Testis (tissue), 3 donors: ENCODE results near the gene LRRTM4. TPM values are rescaled to one million over a fixed set of nuclear protein-coding genes. Genes with fewer than 3 reads are reported as not detected.

ENCODE experiments used
- DNase-seq: peaks from one replicate; pipeline ENCODE4 v3.0.0-alpha.2; 2019
- H3K27ac ChIP-seq, 2 donors: fragments of 200-600 bp; sonication (generic); one replicate each; pipeline ENCODE4 v1.5.1; 2019
- H3K27me3 ChIP-seq: fragments of 200-600 bp; sonication (generic); one replicate; pipeline ENCODE4 v1.5.1; 2019
- H3K36me3 ChIP-seq: fragments of 200-600 bp; sonication (generic); one replicate; pipeline ENCODE4 v1.5.1; 2017; ENCODE audit warnings: low read depth; ENCODE audit errors: missing control alignments
- H3K4me1 ChIP-seq: fragments of 200-600 bp; sonication (generic); one replicate; pipeline ENCODE4 v1.5.1; 2019
- H3K4me3 ChIP-seq, 2 donors: fragments of 200-600 bp; sonication (generic); one replicate each; pipeline ENCODE4 v1.5.1; 2017 to 2019
- H3K9me3 ChIP-seq: fragments of 200-600 bp; sonication (generic); one replicate; pipeline ENCODE4 v1.5.1; 2017
- POLR2A ChIP-seq: fragments of 450-650 bp; IDR thresholded peaks from one replicate; pipeline ENCODE4 v1.6.1; 2017; ENCODE audit warnings: antibody characterized with exemption, mild to moderate bottlenecking, moderate library complexity
- WGBS, 2 donors: methylation state at CpG; one replicate each; pipeline ENCODE4 v1.1.5; 2018; 5-methylcytosine and 5-hydroxymethylcytosine counted together
- intact Hi-C: fragments of 100-400 bp; cut with DNase I; formaldehyde crosslinking; loops from one replicate; pipeline ENCODE4 v1.15.1; 2023; ENCODE audit warnings: low total_unique reads
- polyA plus RNA-seq: library from polyadenylated mRNA; stranded (reverse); fragments of 350-450 nt; fragmentation: Illumina TruSeq; extraction: RNeasy Lipid Tissue Mini Kit (QIAGEN cat#74804); gene quantifications from one replicate; pipeline ENCODE4 v1.2.3, GENCODE V29; 2014; ENCODE audit warnings: low read depth, low replicate concordance; ENCODE audit not compliant: insufficient read depth
- total RNA-seq, 2 donors: library from RNA; depleted of rRNA; stranded (reverse); fragments of >200 nt; gene quantifications; one replicate each; pipeline ENCODE4 v1.2.3, GENCODE V29; 2016
- TF ChIP-seq, protein P1 (sequence below), 3 experiments: fragments of 450-650 bp in 2 of 3; fragments of 200-600 bp in 1 of 3; sonication (generic) in 1 of 3; IDR thresholded peaks; one replicate each; pipeline ENCODE4 v1.5.1; 2016 to 2019; ENCODE audit warnings: antibody characterized with exemption in 3 of 3, mild to moderate bottlenecking in 2 of 3, moderate library complexity in 1 of 3

LRRTM4 gene
- total and polyA plus RNA-seq, 3 donors from 2014 or later, result 0.08 to 0.19 (median 0.13) TPM

DNA sequence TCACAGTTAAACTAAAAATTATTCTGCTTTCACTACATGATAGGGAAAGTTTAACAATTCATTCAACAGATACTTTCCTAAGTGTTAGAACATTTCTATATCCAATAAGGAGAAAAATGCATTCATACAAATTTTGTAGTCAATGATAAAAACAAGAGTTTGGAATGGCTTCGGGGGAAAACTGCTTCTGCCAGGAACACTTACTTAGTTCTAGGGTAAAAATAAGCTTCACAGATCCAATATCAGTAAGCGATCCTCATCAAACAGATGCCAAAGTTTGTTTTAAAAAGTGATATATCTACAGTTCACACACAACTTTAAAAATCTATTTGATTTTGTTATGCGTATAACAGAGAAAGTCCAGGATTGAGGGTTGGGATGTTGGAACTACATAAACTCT is 199.7 kb downstream of the LRRTM4 start:
- intact Hi-C loops, result no loop called here
- no peaks in the 10 kb centered on the region for H3K9me3 ChIP-seq
- 80 to 86% methylated on average over 3 of the region's 3 CpGs for WGBS, 2 donors
- H3K27me3 ChIP-seq, result no peaks in the 10 kb centered on the region
- TF ChIP-seq, protein P1, sequence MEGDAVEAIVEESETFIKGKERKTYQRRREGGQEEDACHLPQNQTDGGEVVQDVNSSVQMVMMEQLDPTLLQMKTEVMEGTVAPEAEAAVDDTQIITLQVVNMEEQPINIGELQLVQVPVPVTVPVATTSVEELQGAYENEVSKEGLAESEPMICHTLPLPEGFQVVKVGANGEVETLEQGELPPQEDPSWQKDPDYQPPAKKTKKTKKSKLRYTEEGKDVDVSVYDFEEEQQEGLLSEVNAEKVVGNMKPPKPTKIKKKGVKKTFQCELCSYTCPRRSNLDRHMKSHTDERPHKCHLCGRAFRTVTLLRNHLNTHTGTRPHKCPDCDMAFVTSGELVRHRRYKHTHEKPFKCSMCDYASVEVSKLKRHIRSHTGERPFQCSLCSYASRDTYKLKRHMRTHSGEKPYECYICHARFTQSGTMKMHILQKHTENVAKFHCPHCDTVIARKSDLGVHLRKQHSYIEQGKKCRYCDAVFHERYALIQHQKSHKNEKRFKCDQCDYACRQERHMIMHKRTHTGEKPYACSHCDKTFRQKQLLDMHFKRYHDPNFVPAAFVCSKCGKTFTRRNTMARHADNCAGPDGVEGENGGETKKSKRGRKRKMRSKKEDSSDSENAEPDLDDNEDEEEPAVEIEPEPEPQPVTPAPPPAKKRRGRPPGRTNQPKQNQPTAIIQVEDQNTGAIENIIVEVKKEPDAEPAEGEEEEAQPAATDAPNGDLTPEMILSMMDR (IDR thresholded peaks at IDR 0.05), result no peak
- no peak for TF ChIP-seq POLR2A
- no peak for DNase-seq
- H3K4me1 ChIP-seq, result no peaks in the 10 kb centered on the region
- H3K36me3 ChIP-seq, result no peaks in the 10 kb centered on the region
- no peak overlapping the region for H3K27ac ChIP-seq
- H3K4me3 ChIP-seq, result no peak overlapping the region

DNA sequence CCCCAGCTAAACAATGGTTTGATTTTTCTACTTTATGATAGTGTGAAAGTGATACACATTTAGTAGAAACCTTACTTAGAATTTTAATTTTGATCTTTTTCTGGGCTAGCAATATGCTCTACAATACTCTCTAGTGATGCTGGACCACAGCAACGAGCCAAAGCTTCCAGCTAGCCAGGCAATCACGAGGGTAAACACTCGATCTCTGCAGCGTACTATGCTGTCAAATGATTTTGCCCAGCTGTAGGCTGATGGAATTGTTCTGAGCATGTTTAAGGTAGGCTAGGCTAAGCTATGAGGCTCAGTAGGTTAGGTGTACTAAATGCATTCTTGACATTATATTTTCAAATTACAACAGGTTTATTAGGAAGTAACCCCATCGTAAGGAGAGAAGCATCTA is 207.5 kb downstream of the LRRTM4 start:
- Histone ChIP-seq H3K36me3 (no peaks in the 10 kb centered on the region), H3K4me1 (no peaks in the 10 kb centered on the region), H3K27ac (no peak overlapping the region), H3K27me3 (no peaks in the 10 kb centered on the region), H3K9me3 (no peaks in the 10 kb centered on the region), H3K4me3 (no peak overlapping the region)
- intact Hi-C loops, result no loop called here
- TF ChIP-seq, protein P1 (IDR thresholded peaks at IDR 0.05), result no peak
- TF ChIP-seq POLR2A, result no peak
- 48 to 56% methylated on average over 5 of the region's 5 CpGs for WGBS, 2 donors
- DNase-seq, result no peak

DNA sequence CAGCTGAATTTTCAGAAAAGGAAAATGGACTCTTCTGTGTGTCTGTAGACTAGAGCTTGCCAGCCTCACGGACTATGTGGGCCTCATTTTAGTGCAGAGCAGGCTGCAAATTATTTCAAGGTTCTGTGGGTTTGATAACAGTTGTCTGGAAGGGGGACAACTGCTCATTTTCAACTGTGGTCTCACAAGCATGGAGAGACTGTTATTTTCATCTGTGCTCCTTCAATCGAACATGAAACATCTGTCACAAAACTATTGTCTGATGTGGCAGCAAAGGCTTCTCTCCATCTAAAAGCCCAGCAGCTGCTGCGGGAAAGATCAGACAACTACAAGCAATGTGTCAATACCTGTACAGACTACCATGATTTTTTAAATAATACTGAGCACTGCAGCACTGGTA is 211.8 kb downstream of the LRRTM4 start:
- H3K27ac ChIP-seq, result no peak overlapping the region
- no peak for DNase-seq
- no peak for TF ChIP-seq POLR2A
- TF ChIP-seq, protein P1 (IDR thresholded peaks at IDR 0.05), result no peak
- no peaks in the 10 kb centered on the region for H3K4me1 ChIP-seq
- WGBS, 2 donors, result 37 to 43% methylated on average over 3 of the region's 3 CpGs
- H3K36me3 ChIP-seq, result no peaks in the 10 kb centered on the region
- no peaks in the 10 kb centered on the region for H3K9me3 ChIP-seq
- intact Hi-C loops, result no loop called here
- H3K4me3 ChIP-seq, result no peak overlapping the region
- H3K27me3 ChIP-seq, result no peaks in the 10 kb centered on the region

DNA sequence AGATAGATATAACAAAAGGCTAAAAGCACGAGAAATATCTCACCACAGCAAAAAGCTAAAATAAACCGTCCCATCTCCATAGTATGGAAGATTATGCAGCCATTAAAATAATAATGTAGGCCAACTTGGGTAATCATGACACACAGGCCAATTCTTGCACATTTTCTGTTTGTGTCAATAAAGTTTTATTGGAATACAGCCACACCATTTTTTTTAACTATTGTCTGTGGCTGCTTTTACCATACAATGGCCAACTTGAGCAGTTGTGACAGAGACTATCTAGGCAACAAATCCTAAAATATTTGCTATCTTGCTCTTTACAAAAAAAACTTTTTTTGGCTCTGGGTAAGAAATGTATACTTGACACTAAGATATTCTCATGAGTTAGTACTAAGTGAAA is 212.5 kb downstream of the LRRTM4 start:
- TF ChIP-seq POLR2A, result no peak
- TF ChIP-seq, protein P1 (IDR thresholded peaks at IDR 0.05), result no peak
- WGBS, 2 donors, result 74 to 95% methylated on average over 2 of the region's 2 CpGs

GRCh38 chr2:77301441-77301840 is 220.7 kb downstream of the LRRTM4 start:
- DNase-seq, result no peak
- no peak overlapping the region for H3K27ac ChIP-seq
- no peaks in the 10 kb centered on the region for H3K4me1 ChIP-seq
- no peaks in the 10 kb centered on the region for H3K9me3 ChIP-seq
- no peak overlapping the region for H3K4me3 ChIP-seq
- TF ChIP-seq, protein P1 (IDR thresholded peaks at IDR 0.05), result no peak
- TF ChIP-seq POLR2A, result no peak
- WGBS, 2 donors, result 43 to 61% methylated on average over 1 of the region's 1 CpG
- no peaks in the 10 kb centered on the region for H3K27me3 ChIP-seq
- intact Hi-C loops, result no loop called here
- H3K36me3 ChIP-seq, result no peaks in the 10 kb centered on the region

More for the DNA sequence above, 212.5 kb downstream of the LRRTM4 start:
- intact Hi-C loops, result no loop called here
- H3K27me3 ChIP-seq, result no peaks in the 10 kb centered on the region
- no peaks in the 10 kb centered on the region for H3K36me3 ChIP-seq
- no peak for DNase-seq
- H3K9me3 ChIP-seq, result no peaks in the 10 kb centered on the region
- H3K27ac ChIP-seq, result no peak overlapping the region
- no peaks in the 10 kb centered on the region for H3K4me1 ChIP-seq
- H3K4me3 ChIP-seq, result no peak overlapping the region
